ENCODE data around the gene WSCD1.

Gene WSCD1

GRCh38 chr17:6135236-6135635, 65.1 kb downstream of the WSCD1 start:
- H2AFZ ChIP-seq (ENCODE audit: low read depth, low read length) = no peak overlapping the region
- no peak overlapping the region for H3K4me3 ChIP-seq (ENCODE audit: low read depth in 1 of 2, low read length in 2 of 2)
- H4K20me1 ChIP-seq (ENCODE audit: insufficient read depth, low read length) = peaks cover 5% of the 10 kb centered on the region; the same call in 1 of the 2 replicates
- TF ChIP-seq EZH2 (IDR thresholded peaks at IDR 0.05; ENCODE audit: borderline replicate concordance, low read depth, low read length, severe bottlenecking) (no peak), CTCF (IDR thresholded peaks at IDR 0.05; ENCODE audit: borderline replicate concordance, extremely low read depth, low read length, poor library complexity, severe bottlenecking) (no peak)
- no peak overlapping the region for H3K4me2 ChIP-seq (ENCODE audit: insufficient read depth, low read length)
- H3K4me1 ChIP-seq (ENCODE audit: insufficient read depth, low read length) = no peaks in the 10 kb centered on the region
- DNase-seq (no peak), ATAC-seq (ENCODE audit: insufficient read depth, low read depth) (no peak)
- no peaks in the 10 kb centered on the region for H3K9me3 ChIP-seq (ENCODE audit: insufficient read depth, low read length, severe bottlenecking)
- H3K27me3 ChIP-seq (ENCODE audit: insufficient read depth, low read length, poor library complexity) = peaks cover 10% of the 10 kb centered on the region
- H3K36me3 ChIP-seq (ENCODE audit: insufficient read depth, low read length) = no peaks in the 10 kb centered on the region
- no peak overlapping the region for H3K27ac ChIP-seq (ENCODE audit: low read length)
- no peak overlapping the region for H3K9ac ChIP-seq (ENCODE audit: low read depth, low read length)
- H3K79me2 ChIP-seq (ENCODE audit: insufficient read depth, low read length) = no peaks in the 10 kb centered on the region

GRCh38 chr17:6135996-6136395, 65.8 kb downstream of the WSCD1 start:
- no peaks in the 10 kb centered on the region for H3K36me3 ChIP-seq (ENCODE audit: insufficient read depth, low read length)
- H3K4me2 ChIP-seq (ENCODE audit: insufficient read depth, low read length) = no peak overlapping the region
- no peak overlapping the region for H3K27ac ChIP-seq (ENCODE audit: low read length)
- no peaks in the 10 kb centered on the region for H3K4me1 ChIP-seq (ENCODE audit: insufficient read depth, low read length)
- no peak overlapping the region for H3K4me3 ChIP-seq (ENCODE audit: low read depth in 1 of 2, low read length in 2 of 2)
- DNase-seq (no peak), ATAC-seq (ENCODE audit: insufficient read depth, low read depth) (no peak)
- no peaks in the 10 kb centered on the region for H3K79me2 ChIP-seq (ENCODE audit: insufficient read depth, low read length)
- no peaks in the 10 kb centered on the region for H3K9me3 ChIP-seq (ENCODE audit: insufficient read depth, low read length, severe bottlenecking)
- no peak overlapping the region for H2AFZ ChIP-seq (ENCODE audit: low read depth, low read length)
- peaks cover 5% of the 10 kb centered on the region; the same call in 1 of the 2 replicates for H4K20me1 ChIP-seq (ENCODE audit: insufficient read depth, low read length)
- peaks cover 10% of the 10 kb centered on the region for H3K27me3 ChIP-seq (ENCODE audit: insufficient read depth, low read length, poor library complexity)
- TF ChIP-seq CTCF (IDR thresholded peaks at IDR 0.05; ENCODE audit: borderline replicate concordance, extremely low read depth, low read length, poor library complexity, severe bottlenecking) (no peak), EZH2 (IDR thresholded peaks at IDR 0.05; ENCODE audit: borderline replicate concordance, low read depth, low read length, severe bottlenecking) (no peak)
- H3K9ac ChIP-seq (ENCODE audit: low read depth, low read length) = no peak overlapping the region

- H3K4me3 ChIP-seq (ENCODE audit: low read depth in 1 of 2, low read length in 2 of 2) = no peak overlapping the region
- ATAC-seq (ENCODE audit: insufficient read depth, low read depth) = no peak
- H3K9ac ChIP-seq (ENCODE audit: low read depth, low read length) = no peak overlapping the region
- no peak for TF ChIP-seq CTCF (IDR thresholded peaks at IDR 0.05; ENCODE audit: borderline replicate concordance, extremely low read depth, low read length, poor library complexity, severe bottlenecking)
- TF ChIP-seq EZH2 (IDR thresholded peaks at IDR 0.05; ENCODE audit: borderline replicate concordance, low read depth, low read length, severe bottlenecking) = no peak
- H4K20me1 ChIP-seq (ENCODE audit: insufficient read depth, low read length) = peaks cover 5% of the 10 kb centered on the region; the same call in 1 of the 2 replicates
- H3K79me2 ChIP-seq (ENCODE audit: insufficient read depth, low read length) = no peaks in the 10 kb centered on the region
- no peak overlapping the region for H2AFZ ChIP-seq (ENCODE audit: low read depth, low read length)
- H3K27ac ChIP-seq (ENCODE audit: low read length) = no peak overlapping the region
- H3K27me3 ChIP-seq (ENCODE audit: insufficient read depth, low read length, poor library complexity) = peaks cover 15% of the 10 kb centered on the region
- H3K4me1 ChIP-seq (ENCODE audit: insufficient read depth, low read length) = no peaks in the 10 kb centered on the region
- H3K4me2 ChIP-seq (ENCODE audit: insufficient read depth, low read length) = no peak overlapping the region
- no peaks in the 10 kb centered on the region for H3K9me3 ChIP-seq (ENCODE audit: insufficient read depth, low read length, severe bottlenecking)
- DNase-seq = no peak
- no peaks in the 10 kb centered on the region for H3K36me3 ChIP-seq (ENCODE audit: insufficient read depth, low read length)
These were observed 67.7 kb downstream of the WSCD1 start for GRCh38 chr17:6137716-6138502.
